GM19240 (cell line): ENCODE measurements around the gene STAB2.
"Not testable (repeated sequence)": the region's sequence is repeated elsewhere in the genome, so short reads cannot be mapped to it uniquely, and the experiment has no call there.

Experiments
- DNase-seq: peaks from one replicate; pipeline ENCODE4 v3.0.0; 2011; ENCODE audit warnings: low spot score; ENCODE audit not compliant: insufficient read length

The STAB2 gene

DNA sequence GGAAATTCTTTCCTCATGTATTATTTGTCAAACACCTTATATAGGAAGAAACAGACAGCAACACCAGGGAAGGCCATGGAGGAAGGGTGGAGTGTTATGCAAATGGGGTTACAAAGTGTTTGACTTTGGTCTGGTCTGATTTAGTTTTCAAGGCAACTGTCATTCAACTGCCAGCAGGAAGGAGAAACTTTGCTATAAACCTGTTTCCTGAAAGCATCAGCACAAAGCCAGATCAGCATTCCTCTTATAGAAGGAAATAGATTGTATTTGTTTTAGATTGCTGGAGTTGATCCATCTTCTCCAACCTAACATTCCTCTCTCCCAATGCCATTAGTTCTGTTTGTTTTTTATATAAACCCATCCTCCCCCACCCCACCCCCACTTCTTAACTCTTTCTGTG, 65.7 kb downstream of the STAB2 start:
- DNase-seq: no peak

DNA sequence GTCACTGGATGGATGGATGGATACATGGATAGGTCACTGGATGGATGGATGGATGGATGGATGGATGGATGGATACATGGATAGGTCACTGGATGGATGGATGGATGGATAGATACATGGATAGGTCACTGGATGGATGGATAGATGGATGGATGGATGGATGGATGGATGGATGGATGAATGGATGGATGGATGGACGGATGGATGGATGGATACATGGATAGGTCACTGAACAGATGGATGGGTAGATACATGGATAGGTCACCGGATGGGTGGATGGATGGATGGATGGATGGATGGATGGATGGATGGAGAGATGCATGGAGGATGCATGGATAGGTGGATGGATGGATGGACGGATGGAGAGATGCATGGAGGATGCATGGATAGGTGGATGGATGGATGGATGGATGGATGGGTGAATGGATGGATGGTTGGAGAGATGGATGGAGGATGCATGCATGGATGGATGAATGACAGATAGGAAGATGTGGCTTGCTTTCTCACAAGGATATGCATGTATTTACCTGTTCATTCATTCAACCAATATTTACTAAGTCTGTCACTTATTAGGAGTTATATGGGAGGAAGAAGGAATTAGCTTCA, 66.6 kb downstream of the STAB2 start:
- not testable (repeated sequence) for DNase-seq

DNA sequence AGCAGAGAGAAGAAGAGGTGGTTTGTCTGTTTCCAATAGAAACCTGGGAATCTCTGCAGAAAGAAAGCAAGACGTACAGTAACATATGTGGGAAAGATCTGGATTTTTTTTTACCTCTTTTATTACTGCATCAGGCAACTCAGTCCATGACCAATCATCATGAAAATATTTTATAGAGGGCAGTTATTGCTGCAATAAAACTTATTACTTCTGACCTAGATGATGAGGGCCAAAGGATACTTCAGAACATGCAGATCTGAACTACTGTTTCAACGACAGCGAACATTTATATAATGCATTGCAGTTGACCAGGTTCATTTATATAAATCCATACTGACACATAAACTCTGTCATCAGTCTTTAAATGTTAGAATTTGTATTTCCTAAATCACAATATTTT, 67.7 kb downstream of the STAB2 start:
- DNase-seq: no peak

DNA sequence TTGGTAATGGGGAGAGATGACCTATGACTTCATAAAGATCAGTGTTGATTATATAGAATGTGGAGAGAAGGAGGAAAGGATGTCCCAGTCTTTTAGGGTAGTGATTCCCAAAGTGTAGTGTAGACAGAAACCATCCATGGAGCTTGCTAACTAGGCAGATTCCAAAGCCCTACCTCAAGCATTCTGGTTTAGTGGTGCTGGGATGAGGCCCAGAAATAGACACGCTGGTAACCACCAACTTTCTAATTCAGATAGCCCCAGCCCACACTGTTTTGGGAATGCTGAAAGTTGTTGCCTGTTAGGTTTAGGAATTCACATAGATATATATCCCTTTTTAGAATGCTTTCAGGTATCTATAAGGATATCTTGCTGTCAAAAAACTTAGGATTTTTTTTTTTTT, 69.2 kb downstream of the STAB2 start:
- DNase-seq: no peak

DNA sequence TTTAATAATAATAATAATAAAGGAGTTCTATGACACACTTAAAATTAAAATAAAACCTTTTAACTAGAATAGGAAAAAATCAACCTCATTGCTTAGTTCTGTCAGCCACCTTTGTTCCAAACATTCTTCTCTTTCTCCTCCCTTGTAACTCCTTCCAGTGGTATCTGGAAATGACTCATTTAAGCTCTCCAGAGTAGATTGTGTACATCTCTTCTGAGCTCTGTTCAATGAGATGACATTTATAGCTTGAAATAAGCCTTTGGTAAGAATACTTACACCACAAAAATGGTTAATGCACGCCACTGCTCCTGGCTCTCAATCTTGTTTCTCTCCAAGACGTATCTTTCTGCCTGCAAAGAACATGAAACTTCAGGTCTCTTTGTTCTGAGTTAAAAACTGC, 70.3 kb downstream of the STAB2 start:
- DNase-seq: no peak

DNA sequence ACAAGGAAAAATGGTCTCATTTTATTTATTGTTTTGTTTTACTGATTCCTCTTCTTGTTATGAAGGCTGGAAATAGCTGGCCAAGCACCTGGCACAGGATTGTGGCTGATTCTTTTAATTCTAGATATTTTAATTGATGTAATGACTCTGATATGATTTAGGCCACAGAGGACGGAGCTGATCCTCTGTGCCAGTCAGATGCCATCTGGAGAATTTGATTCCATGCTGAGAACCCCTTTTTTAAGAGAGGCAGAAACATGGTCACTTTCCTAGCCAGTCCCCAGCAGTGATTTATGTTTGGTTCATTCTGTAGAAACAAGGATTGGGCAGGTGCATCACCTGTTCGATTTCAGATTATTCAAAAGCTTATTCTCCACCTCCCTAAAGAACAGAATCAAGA, 77.6 kb downstream of the STAB2 start:
- no peak for DNase-seq

DNA sequence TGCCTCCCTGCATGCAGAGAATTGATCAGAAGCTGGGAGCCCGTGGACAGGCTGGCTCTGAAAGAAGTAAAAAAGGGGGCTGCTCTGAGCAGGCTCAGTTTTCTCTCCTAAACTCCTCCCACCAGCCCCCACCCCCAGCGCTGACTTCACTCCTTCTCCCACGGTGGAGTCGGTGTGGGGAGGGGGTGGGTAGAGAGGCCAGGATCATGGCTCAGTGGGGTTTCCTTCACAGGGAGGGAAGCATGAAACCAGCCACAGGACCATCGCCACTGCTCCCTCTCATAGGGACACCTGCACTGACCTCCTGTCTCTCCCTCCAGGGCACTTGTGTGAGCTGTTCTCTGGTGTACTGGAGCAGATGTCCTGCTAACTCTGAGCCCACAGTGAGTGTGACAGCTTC, 78.9 kb downstream of the STAB2 start:
- no peak for DNase-seq

DNA sequence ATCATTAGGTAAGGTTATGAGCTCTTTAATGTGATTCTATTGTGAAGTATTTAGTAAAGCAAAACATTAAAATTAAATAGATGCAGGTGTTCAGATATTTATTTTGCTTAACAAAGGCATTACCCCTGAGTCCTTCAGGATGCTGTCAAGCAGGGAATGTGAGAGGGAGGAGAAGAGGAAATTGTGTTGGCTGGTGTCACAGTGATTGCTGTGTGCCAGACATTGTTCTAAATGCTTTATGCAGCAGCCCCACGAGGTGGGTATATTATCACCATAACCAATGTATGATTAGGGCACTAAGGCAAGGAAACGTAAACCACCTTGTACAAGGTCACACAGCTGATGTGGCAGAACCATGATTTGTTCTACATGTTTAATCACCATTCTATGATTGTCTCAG, 80.1 kb downstream of the STAB2 start:
- DNase-seq: no peak

DNA sequence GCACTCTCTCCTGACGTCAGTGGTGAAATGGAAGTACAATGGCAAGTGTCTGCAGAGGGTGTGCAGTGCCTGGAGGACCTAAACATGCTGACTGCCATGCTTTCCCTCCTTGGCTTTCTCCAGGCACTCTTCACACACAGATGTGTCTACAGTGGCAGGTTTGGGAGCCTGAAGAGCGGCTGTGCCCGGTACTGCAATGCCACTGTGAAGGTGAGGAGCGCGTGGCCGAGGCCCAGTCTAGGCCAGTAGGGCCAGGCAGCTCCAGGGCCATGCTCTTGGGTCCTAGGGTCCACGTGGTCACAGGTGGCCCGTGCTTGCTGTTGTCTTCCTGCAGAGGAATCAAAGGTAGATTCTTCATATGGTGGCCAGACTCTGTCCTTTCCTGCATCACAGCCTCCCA, 81.4 kb downstream of the STAB2 start:
- no peak for DNase-seq

DNA sequence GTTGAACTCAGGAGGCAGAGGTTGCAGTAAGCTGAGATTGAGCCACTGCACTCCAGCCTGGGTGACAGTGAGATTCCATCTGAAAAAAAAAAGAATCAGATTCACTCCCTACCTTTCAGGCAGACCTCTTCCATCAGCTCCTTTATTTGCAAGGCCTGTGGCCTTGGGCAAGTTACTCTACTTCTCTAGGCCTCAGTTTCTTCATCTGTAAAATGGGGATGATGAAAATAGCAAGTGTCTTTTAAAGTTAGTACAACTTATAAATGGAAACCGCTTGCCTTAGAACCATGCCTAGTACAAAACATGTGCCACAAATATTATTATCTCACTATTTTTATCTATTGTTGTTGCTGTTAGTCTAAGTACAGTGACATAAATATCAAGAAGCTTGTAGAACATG, 84.3 kb downstream of the STAB2 start:
- no peak for DNase-seq

DNA sequence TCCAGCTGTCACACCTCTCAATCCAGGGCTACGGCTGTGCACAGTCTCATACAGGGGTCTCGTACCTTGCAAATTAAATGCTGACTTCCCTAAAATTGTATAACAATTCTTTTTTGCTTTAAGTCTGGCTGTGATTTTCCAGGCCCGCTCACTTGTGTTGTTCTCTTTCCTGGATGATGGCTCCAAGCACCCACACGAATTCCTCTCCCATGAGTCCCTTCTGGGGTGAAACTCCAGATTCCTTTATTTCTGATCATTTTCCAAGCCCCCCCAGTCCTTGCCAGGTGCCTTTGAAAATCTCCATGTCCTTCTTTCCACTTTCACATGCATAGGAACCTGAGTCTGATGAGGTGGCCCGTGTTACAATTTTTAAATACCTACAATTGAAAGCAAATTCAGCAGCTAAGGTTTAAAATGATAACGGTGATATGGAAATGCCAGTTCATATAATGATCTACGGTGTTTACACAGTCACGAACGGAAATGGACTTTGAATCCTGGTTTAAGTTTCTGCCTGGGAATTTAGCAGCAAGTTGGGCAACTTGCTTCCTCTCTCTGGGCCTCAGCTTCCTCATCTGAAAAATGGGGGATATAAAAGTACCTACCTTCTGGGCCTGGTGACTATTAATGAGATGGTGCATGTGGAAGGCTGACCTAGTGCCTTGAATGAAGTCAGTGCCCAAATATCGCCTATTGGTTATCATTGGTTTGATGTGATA, 85.5 kb downstream of the STAB2 start:
- no peak for DNase-seq

DNA sequence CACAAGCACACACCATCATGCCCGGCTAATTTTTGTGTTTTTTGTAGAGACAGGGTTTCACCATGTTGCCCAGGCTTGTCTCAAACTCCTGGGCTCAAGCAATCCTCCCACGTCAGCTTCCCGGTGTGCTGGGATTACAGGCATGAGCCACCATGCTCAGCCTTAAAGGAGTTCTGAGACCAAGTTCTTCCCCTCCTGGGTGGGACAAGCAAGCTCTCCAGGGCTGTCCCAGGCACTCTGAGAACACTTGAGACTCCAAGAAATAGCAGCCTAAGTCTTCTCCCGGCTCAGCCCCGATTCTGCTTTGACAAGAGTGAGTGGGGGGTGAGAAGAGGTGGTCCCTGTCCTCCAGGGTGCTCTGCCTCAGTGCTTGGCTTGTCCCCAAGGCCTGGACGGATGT, 86.4 kb downstream of the STAB2 start:
- no peak for DNase-seq

DNA sequence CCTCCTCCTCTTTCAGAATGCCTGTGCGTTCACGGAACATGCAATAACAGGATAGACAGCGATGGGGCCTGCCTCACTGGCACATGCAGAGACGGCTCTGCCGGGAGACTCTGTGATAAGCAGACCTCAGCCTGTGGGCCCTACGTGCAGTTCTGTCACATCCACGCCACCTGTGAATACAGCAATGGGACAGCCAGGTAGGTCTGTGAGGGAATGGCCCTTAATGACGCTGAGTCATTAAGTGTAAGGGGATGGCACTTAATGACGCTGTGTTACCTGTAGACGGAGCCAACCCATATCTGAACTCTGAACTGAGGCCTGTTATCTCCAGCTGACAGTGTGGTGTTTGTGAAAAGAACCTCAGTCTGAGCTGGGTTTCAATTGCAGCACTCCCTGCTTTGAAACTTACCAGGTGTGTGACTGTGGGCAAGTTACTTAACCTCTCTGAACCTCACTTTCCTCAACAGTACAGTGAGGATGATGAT, 86.9 kb downstream of the STAB2 start:
- DNase-seq: no peak

DNA sequence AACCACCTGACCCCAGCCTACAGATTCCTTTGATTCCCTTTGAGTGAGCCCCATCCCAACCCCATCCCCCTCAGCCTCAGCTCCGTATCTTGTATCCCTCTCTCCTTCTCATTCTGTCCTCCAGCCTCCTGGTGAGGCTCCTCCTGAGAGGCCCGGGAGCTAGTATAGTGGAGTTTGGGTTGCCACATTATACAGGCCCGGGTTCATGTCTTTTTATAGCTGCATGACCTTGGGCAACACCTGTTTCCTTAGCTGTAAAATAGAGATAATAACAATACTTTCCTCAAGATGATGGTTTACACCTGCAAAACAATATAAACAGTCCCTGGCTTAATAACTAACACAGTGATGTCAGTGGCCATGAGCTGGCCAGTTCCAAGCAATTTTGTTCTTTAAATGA, 89.8 kb downstream of the STAB2 start:
- no peak for DNase-seq

DNA sequence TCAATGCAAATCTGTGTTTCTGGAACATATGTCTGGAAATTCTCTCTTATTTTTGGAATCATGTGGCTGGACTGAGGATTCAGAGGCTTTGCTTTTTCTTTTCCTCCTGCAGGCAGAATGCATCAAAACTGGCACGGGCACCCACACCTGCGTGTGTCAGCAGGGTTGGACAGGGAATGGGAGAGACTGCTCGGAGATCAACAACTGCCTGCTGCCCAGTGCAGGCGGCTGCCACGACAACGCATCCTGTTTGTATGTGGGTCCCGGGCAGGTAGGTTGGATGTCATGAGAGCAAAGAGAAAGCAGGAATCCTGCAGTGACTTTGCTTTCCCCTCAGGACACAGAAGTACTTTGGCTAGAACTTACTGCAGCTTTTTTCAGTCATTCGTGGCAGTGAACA, 90.3 kb downstream of the STAB2 start:
- DNase-seq: no peak

DNA sequence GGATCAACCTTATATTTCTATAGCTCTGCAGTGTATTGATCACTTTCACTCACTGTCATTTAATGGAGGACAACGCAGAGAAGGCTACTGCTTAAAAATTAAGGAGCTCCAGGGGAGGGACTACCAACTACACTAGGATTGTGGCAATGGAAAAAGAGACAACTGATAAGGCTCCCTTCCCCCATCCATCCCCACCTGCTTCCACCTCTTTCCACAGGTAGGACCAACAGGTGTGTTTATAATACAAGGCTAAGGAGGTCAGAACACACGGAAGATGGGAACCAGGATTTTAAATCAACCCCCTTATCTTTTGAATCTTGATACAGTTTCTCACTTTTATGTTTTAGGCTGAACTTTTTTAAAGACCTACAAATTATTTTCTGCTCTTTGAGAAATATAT, 90.8 kb downstream of the STAB2 start:
- DNase-seq: no peak

DNA sequence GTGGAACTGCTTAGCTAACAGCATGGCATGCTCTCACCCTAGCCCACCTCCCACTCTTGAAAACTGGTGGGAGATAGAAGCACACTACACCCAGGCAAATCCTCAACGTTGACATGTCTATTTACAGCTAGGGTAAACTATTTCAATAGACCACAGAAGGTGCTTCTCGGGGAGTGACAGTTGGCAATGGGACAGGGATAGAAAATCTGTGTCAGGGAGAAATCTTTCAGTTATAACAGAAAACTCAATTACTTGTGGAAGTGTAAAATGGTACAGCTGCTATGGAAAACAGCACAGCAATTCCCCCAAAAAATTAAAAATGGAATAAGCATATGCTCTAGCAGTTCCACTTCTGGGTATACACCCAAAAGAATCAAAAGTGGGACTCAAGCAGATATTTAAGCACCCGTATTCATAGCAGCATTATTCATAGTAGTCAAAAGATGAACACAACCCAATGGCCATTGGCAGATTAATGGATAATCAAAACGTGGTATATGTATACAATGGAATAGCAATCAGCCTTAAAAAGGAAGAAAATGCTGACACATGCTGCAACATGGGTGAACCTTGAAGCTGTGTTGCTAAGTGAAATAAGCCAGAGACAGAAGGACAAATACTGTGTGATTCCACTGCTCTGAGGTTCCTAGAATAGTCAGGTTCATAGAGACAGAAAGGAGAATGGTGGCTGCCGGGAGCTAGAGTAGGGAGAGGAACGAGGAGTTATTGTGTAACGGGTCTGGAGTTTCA, 92.5 kb downstream of the STAB2 start:
- DNase-seq: no peak

DNA sequence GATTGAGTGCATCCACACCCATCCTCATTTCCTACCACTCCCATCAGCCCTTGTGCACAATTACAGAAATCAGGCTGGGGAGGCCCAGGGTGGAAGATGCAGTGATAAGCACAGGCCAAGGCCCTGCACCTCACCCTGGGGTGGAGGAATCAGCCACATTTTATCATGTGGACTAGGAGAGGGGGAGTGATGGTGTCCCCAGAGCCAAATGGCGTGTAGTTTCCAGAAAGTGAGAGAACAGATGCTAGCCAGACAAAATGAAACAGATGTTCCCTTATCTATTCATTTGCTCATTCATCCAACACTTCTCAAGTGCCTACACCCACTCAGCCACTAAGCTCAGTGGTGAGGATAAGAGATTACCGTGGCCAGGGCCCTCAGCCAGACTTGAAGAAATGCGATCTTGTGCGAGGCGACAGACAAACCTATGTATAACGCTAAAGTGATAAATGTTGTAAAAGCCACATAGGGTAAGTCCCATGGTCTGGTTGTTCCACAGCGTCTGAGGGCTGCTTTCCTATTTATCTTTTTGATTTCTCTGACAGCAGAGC, 93.6 kb downstream of the STAB2 start:
- DNase-seq: no peak

DNA sequence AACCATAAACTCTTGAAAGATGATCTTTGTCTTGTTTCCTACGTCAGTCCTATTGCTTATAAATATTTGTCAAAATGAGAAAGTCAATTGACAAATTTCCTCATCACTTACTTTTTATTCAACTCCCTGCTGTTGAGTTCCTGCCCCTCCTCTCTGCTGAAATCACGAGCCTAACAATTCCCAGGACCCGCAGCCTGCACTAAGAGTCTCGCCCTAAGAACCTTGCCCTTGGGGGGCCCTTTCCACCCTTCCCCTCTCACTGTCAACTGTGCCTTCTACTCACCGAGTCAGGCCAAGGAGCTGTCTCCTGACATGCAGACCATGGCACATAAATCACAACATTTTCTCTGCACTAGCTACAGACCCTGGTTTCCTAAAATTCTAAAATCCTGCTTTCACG, 99.0 kb downstream of the STAB2 start:
- no peak for DNase-seq

DNA sequence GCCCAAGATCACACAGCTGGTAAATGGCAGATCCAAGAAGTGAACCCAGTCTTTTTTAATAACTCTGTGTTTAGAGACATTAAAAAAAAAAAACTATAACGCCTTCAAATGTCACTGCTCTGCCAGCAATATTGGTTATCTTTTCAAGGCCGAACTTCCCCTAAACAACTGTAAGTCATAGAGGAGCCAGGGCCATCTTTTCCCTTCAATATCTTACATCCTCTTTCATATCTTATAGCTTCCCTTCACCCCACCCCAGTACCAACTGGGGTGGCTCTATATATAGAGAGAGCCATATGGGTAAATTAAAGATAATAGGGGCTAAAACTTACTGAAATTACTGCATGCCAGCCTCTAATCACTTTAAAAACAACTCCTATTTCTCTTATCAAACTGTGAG, 100.2 kb downstream of the STAB2 start:
- no peak for DNase-seq

DNA sequence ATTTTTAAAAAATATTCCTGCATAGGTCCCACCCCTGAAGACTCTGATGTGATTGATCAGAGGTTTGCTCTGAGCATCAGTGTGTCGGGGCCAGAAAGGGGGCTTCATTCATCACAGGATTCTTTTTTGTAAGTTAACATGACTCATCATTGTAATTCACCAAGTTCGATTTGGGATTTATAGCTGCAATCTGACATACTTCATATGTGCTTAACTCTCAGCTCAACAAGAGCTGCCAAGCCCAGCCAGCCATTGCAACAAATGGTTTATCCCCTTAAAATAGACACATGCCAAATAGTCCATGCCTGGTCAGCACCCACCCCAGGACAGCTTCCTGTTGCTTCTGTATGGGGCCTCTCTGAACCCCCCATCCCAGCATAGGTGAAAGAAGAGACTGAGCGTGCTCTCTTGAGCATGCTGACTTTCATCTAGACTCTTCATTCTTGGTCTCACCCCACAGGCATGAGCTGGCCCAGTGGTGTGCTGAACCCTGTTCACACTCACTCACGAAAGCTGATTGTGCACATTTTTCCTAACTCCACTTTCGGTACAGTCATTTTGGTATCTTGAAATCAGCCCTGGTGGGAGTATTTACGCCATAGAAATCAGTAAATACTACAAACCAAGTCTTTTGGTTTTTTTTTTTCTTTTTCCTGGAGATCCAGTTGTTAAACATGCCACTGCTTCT, 101.4 kb downstream of the STAB2 start:
- no peak for DNase-seq

DNA sequence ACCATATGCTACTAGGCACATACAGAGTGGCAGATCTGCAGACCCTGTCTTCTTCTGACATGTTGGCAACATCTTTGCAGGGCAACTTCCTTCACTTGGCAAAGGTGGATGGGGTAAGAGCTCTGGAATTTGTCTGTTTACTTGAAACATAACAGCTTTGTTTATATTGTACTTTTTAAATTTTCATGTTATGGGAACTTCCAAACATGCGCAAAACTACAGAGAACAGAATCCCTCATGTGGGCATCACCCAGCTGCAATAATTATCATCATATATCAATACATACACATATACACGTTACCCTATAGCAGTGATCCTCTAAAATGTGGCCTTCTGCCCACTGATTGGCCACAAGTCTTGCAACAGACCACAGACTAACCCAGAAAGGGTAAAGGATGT, 103.4 kb downstream of the STAB2 start:
- DNase-seq: no peak
